Measurements from ENCODE around the gene BBX.

Gene BBX

DNA sequence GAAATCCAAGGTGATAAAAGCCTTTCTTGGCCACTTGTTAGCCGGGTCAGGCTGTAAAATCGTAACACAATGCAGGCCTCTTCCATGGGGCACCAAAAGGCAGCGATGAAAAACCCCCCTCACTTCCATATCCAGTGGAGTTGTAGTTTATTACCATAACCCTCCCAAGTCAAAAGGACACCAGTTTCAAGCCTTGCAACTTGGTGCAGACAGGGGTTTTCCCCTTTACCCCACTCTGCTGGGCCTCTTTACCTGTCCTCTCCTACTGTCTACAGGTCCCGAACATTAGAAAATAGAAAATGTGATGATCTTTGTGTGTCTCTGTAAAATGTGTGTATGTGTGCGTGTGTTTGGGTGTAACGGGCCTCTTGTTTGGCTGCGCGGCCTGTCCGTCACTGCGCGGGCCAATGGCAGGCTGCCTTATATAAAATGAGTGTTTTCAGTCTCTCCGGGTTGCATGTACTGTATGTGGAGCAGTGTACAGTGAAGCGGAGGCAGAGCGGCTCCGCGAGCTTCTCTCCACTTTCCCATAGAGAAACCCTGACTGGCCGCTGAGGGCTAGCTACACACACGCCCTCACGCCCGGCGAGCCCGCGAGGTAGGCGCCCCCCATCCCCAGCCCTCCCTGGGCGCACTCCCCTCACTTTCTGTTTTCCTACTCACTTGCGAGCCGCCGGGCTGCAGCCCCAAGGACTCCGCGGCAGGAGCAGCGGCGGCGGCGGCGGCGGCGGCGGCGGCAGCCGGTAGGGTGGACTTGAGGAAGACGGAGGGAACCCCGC lies at the start of gene BBX:
BBX (plus strand) TSS at position 453 of the 779 bp plus-strand sequence. CDS start 187,499 bp downstream, outside the sequence.
- peak; percentile 81 for DNase-seq

DNA sequence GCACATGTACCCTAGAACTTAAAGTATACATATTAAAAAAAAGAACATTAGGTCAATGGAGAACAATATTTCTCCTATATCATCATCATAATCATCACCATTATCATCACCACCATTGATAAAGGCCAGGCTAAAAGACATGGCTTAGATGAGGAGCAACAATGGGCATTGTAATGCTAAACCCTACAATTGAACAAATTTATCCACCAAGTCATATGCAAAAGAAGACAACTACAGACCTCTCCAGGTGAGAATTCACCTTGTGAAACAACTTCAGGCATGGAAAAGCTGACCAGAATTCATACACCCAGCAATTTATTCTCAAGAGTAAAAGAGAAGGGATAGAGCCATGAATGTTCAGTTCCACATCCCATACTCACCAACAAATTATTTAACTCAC lies 46.3 kb upstream of the BBX start:
- no peak for DNase-seq

DNA sequence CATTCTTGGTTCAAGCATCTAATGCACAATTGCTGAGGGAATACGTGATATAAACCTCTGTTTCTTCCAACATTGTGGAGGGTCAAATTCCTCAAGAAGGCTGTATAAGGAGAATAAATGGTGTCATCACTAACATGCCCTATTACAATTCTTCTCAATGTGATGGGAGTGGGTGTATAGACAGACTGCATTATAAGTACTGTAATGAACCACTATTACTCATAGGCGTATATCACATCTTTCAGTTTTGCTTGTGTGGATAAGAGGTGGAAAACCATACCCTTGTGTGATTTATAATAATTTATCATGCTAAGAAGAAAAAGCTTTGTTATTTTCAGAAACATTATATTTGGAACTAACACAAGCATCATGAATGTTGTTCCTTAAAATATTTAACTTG lies 35.3 kb upstream of the BBX start:
- no peak for DNase-seq

- no peak for DNase-seq
Measured at GRCh38 chr3:107488942-107489341, 33.8 kb upstream of the BBX start.

GRCh38 chr3:107493134-107493533 lies 29.6 kb upstream of the BBX start:
- DNase-seq, result no peak

- DNase-seq, result no peak
Measured at GRCh38 chr3:107496855-107497254, 25.9 kb upstream of the BBX start.

DNA sequence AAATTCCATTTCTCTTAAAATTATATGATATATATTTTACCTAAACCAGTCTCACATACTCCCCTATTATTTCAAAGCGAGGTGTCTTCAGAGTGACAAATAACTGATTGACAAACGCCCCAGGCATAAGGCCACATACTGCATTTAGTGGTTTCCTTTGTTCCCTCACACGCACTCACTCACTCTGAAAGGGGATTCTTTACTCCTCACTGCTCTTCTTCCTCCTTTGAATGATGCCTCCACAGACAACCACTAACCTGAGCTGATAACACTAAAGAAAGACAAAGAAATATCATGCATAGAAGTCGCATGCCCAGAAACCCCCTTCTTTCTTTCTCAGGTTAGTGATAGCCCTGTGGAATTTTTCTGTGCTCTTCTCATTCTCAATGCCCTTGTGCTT lies 24.1 kb upstream of the BBX start:
- DNase-seq, result no peak

DNA sequence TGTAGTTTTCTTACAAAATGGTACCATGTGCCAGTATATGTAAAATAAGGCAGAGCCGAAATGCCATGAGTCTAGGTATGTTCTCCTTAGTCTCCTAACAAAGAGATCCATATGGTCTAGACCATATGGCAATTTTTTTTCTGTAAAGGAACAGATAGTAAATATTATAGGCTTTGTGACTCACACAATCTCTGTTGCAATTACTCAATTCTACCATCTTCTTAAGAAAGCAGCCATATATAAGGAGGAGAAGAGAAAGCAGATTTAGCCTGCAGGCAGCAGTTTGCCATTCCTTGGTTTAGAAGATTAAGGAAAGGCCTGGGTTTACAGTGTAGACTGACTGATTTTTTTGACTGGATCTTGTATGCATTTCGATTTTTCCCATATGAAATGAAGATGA lies 16.3 kb upstream of the BBX start:
- DNase-seq, result no peak

GRCh38 chr3:107508331-107508730 lies 14.4 kb upstream of the BBX start:
- DNase-seq, result no peak

DNA sequence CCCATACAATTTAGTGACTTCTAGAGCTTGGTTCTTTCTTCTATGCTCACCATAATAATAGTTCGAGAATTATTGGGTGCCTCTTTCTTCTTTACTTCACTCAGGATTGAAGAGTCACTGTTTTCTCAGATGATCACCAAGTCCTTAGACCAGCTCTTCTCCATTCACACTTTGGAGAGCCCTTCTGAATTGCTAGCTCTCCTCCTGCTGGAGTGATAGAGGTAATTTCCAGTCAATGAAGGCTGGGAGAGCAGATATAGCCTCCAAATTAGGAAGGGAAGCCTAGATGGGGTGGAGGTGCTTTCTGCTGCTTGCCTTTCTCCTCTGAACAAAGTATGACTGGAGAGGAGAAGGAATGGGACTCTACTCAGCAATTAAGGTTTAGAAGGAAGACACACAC lies 10.7 kb upstream of the BBX start:
- no peak for DNase-seq

DNA sequence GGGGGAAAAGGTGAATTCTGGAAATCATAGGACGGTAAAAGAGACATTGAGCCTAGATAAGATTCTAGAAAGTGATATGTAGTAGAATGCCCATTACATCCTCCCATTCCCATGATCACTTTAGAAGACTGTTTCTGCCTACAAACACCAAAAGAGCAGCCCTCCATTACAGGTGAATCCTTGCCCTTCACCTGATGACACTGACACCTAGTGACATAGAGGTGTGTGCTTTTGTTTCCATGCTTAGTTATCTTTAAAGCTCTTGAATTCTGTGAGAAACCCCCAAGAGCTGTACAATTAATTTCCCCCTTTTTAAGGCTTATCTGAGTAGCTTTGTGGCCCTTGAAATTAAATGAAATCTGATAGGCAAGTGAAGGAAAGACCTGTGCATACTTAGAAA lies 8.3 kb upstream of the BBX start:
- DNase-seq, result no peak

GRCh38 chr3:107516475-107516874 lies 6.3 kb upstream of the BBX start:
- DNase-seq, result no peak

GRCh38 chr3:107520535-107520934 lies 2.2 kb upstream of the BBX start:
- DNase-seq, result no peak

GRCh38 chr3:107521469-107522059 lies 1.2 kb upstream of the BBX start:
- no peak for DNase-seq

- peak; percentile 64 for DNase-seq
Measured at GRCh38 chr3:107523289-107523538, 452 bp downstream of the BBX start.

DNA sequence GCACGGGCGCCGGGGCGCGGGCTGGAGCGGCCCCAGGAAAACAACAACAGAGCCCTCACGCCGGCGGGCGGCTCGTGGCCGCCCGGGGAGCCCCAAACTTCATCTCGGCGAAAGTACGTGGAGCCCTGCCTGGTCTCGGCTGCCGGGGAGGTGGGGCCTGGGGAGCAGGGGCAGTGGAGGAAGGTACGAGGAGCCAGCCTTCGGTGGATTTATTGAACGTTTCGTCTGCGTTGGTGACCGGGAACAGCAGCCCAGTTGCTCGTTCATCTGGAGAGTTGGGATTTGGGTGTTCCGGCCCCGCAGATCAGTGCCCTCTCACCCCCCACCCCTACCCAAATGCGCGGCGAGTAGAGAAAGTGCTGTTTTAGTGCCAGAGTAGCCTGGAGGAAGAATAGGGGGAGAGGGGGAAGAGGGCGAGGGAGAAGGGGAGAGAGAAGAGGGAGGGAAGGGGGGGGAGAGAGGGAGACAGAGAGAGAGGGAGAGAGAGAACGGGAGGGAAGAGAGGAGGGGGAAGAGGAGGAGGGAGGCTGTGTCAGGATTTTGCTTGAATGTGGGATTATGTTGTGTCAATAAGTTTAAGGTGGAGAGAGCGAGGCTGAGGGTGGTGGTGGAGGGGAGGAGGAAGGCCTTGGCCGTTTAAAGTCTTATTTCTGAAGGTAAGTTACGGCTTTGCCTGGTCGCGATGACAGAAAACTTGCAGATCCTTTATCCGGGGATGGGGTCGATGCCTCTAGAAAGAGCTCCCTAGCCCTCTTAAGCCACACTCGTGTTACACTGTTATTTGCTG lies 970 bp downstream of the BBX start:
- peak; percentile 62 for DNase-seq

GRCh38 chr3:107524326-107524840 lies 1.6 kb downstream of the BBX start:
- no peak for DNase-seq

DNA sequence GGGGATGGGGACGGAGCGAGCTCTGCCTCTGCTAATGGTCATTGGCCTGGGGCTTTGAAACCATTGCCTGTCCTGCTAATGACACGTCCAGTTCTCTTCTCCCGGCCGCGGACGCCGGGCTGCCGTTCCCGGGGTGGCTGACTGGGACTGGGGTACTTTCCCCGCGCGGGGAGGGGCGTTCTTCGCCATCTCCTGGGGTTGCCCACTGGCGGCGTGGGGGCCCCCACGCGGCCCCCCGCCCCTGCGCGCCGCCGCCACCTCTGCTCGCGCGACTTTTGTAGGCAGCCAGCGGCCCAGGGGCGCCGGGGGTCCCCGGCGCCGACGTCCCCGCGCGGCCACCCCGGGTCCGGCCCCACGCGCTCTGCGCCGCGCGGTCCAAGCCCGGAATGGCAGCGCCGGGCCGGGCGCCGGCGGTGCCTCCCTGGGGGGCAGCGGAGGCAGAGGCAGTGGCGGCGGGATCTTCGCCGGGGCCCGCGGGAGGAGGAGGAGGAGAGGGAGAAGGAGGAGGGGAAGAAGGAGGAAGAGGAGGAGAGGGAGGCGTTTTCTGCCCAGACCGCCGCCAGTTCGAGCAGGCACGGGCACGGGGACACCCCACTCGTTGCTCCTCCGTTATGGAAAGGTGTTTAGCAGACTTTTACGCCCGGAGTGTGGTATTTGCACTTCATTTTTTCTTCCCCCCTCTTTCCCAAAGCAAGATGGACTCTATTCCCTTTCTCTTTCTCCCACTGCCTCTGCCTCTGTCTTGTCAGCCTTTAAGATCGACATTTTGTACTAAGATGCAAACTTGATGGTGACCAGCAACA lies 2.3 kb downstream of the BBX start:
- DNase-seq, result peak; percentile 38

DNA sequence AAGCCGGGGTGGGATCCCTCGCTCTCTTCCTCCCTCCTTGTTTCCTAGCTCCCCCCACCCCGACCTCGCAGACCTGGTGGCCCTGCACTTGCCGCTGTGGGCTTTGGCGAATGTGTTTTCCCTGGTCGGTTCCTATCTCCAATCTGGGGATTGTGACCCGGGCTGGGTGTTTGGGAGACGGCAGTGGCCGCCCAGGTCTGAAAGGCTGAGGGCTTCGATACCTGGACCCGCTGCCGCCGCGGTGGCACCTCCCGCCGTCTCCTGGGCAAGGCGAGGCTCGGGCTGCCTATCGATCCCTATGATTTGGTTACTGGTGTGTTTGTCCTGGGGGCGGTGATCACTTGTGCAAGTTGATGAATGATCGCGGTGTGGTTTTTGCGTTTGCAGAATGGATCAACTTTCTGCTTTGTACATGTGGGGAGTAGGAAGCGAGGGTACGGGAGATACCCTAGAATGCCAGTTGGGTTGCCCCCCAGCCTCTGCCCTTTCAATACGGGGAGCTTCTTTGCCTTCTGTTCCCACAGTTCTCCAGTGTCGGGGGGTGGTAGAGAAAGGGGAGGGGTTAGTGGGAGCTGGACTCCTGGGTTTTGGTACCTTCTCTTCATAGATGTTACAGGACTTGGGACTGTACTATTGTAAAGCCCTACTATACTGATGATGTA lies 3.0 kb downstream of the BBX start:
- DNase-seq, result no peak

GRCh38 chr3:107531917-107532469 lies 9.2 kb downstream of the BBX start:
- DNase-seq, result no peak

- no peak for DNase-seq
Measured at GRCh38 chr3:107540857-107541256, 18.1 kb downstream of the BBX start.

- DNase-seq, result no peak
Measured at GRCh38 chr3:107542665-107543064, 19.9 kb downstream of the BBX start.
